ENCODE data around the gene NCEH1.
"Not testable (repeated sequence)": the region's sequence is repeated elsewhere in the genome, so short reads cannot be mapped to it uniquely, and the experiment has no call there.

Gene NCEH1

DNA sequence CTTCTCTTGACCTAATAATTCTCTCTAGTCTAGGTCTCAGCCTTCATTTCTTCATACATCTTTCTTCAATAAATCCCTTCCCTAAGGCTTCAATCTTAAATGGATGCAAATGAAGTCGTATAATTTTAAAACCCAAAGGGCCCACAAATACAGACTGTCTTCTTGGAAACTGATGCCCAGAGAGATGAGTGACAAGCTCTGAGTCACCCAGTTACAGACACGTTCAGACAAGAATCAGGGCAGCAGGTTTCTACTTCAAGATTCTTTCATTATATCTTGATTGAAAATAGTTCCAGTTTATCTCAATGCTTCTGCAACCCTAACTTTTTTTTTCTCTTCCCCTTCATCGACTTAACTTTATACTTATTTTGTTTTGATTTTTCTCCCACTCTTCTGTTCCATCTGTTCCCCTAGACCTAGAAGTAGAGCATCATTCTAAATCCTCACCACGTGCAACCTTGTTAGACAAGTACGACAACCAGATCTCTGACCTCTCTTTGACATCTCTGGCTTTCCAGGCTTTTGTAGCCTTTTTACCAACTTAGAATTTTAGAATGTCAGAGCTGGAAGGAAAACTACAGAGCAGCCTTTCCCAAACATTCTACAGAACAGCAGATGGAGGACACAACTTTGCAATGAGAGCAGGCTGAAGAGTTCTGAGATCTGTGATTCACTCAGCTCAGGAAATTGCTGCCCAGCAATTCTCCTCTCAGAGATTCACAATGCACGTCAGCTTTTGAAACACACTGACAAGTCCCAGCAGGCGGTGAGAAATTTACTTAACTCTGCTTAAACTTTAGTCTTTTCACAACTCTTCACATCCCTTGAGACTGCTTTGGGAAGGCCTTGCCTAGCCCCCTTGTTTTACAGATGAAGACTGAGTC, 25.3 kb downstream of the NCEH1 start:
- no peak for DNase-seq (ENCODE audit: low read depth, low spot score)
- H3K4me3 ChIP-seq (ENCODE audit: low read length), result no peak overlapping the region

GRCh38 chr3:172680684-172681083, 30.2 kb downstream of the NCEH1 start:
- DNase-seq (ENCODE audit: low read depth, low spot score), result no peak
- H3K4me3 ChIP-seq (ENCODE audit: low read length), result no peak overlapping the region

DNA sequence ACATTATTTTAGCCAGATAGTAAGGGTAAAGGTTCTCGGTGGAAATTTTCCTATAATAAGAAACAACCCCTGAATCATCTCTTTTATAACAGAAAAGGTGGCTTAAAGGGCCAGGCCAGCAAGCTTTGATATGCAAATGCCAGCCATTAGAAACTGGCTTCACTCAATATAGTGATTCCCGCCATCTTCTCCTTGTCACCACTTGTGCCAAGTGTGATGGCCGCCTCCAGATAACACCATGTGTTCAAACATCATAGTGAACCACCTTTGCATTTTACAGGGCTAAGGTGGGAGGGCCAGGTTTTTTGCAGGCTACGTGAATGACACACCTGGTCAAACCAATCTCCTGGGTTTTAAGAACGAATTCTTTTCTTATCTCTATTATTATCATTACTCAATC, 31.3 kb downstream of the NCEH1 start:
- no peak for DNase-seq (ENCODE audit: low read depth, low spot score)
- no peak overlapping the region for H3K4me3 ChIP-seq (ENCODE audit: low read length)

GRCh38 chr3:172678068-172678467, 32.8 kb downstream of the NCEH1 start:
- no peak overlapping the region for H3K4me3 ChIP-seq (ENCODE audit: low read length)
- DNase-seq (ENCODE audit: low read depth, low spot score), result no peak

DNA sequence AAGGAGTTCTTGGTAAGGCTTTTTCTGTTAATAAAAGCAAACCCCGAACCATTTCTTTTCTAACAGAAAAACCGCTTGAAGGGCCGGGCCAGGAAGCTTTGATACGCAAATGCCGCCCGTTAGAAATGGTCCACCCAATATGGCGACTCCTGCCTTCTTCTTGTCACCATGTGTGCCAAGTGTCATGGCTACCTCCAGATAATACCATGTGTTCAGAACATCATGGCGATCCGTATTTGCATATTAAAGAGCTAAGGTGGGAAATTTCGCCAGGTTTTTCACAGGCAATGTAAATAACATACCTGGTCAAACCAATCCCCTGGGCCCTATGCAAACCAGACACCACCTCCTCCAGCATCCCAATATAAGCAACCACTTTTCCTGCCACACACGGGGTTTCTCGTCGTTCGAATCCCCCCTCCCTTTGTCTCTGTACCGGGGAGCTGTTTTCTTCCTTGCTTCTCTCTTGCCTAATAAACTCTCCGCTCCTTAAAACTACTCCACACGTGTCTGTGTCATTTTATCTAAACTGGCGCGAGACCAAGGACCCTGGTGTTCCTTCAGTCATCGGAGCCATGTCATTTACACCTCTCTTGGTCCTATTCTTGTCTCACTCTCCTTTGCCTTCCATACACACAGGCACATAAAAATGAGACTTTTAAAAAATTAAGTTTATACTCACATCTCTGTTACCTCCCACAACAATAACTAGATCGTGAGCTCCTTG, 34.5 kb downstream of the NCEH1 start:
- no peak for DNase-seq (ENCODE audit: low read depth, low spot score)
- H3K4me3 ChIP-seq (ENCODE audit: low read length), result no peak overlapping the region

GRCh38 chr3:172675441-172676193, 35.2 kb downstream of the NCEH1 start:
- H3K4me3 ChIP-seq (ENCODE audit: low read length), result no peak overlapping the region

GRCh38 chr3:172673210-172673679, 37.6 kb downstream of the NCEH1 start:
- DNase-seq (ENCODE audit: low read depth, low spot score), result peak; percentile 48
- no peak overlapping the region for H3K4me3 ChIP-seq (ENCODE audit: low read length)

More at GRCh38 chr3:172675441-172676193, 35.2 kb downstream of the NCEH1 start:
- DNase-seq (ENCODE audit: low read depth, low spot score), result peak; percentile 62

DNA sequence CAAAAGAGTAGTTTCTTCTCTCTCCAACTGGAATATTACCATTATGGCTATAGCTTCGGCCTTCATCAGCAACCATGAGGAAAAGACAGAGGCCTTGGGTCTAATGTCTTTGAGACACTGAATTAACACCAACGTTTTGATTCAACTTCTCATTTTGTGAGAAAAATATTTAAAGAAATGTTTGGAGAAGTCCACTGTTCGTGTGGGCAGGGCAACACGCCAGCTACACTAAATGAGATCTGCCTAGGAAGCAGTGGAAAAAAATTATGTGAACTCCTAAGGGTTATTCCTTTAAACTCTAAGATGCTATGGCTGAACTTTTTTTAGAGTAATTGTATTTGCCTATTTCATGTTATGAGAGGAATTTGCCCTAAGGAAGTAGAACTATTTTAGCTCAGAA, 41.8 kb downstream of the NCEH1 start:
- no peak for DNase-seq (ENCODE audit: low read depth, low spot score)
- H3K4me3 ChIP-seq (ENCODE audit: low read length), result no peak overlapping the region

DNA sequence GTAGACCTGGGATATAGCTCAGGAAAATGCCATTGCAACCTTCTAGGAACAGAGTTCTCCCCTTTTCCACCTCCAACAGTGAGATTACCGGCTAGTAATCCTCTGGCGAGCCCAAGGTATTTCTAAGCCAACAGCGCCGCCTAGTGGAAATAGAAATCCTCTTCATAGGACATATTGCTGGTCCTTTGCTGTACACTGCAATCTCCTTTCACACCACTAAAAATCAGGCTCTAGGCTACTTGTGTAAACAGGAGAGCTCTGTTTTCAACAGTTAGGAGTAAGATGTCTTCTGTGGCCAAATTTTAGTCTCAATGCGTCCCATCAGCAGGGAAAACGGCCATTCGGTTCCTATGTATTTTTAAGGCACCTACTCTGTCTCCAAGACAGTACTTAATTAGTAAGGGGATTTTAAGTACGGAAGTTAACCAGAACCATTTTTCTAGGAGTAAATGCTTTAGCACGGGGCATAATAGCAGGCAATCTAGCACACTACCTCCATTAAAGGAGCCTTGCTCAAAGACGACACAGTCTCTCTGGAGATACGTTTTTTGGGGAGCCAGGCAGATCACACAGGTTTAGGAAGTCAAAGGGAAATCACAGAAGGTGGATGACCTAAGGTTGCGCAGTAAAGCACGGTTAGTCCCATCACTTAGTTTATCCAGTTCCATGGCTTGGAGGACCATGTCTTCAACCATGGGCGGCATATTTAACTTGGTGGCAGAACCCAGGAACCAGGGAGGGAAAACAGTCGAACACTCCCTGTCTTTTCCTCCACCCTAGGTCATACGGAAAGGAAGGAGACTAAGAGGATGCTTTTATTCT, 43.8 kb downstream of the NCEH1 start:
- no peak overlapping the region for H3K4me3 ChIP-seq (ENCODE audit: low read length)
- DNase-seq (ENCODE audit: low read depth, low spot score), result peak; percentile 83

- peak; percentile 44 for DNase-seq (ENCODE audit: low read depth, low spot score)
- H3K4me3 ChIP-seq (ENCODE audit: low read length), result no peak overlapping the region
Observed at GRCh38 chr3:172666181-172666872, 44.5 kb downstream of the NCEH1 start.

GRCh38 chr3:172665510-172665909, 45.4 kb downstream of the NCEH1 start:
- not testable (repeated sequence) for H3K4me3 ChIP-seq (ENCODE audit: low read length); DNase-seq (ENCODE audit: low read depth, low spot score)

GRCh38 chr3:172660421-172660820, 50.4 kb downstream of the NCEH1 start:
- not testable (repeated sequence) for H3K4me3 ChIP-seq (ENCODE audit: low read length); DNase-seq (ENCODE audit: low read depth, low spot score)

DNA sequence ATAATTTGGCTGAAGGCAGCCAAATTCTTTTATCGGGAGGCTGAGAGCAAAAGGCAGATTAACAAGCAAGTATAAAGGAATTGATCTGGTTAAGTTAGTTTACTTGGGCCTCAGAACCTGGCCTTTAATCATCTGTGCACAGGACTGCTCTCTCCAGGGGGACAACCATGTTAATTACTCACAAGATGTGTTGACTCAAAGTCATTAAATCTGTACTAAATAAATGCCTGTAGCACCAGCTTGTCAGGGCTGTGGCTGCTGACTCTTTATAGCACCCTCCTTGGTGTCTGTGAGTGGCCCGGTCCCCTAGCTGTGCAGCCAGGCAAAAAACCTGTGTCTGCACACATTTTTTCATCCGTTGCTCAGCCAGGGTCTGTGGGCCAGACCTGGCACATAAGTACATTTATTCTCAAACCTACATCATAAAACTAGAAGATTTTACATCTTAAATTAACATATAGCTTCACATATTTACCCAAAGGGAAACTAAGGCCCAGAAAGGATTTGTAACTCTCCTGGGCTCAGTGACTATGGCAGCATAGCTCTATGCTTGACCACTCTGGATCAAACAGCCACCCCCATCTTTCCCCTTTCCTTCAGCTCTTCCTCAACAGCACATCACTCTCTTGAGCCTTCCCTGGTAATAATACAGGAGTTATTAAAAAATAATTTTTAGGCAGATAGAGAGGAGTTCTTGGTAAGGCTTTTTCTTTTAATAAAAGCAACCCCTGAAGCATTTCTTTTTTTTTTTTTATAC, 51.4 kb downstream of the NCEH1 start:
- no peak for DNase-seq (ENCODE audit: low read depth, low spot score)
- H3K4me3 ChIP-seq (ENCODE audit: low read length), result no peak overlapping the region

DNA sequence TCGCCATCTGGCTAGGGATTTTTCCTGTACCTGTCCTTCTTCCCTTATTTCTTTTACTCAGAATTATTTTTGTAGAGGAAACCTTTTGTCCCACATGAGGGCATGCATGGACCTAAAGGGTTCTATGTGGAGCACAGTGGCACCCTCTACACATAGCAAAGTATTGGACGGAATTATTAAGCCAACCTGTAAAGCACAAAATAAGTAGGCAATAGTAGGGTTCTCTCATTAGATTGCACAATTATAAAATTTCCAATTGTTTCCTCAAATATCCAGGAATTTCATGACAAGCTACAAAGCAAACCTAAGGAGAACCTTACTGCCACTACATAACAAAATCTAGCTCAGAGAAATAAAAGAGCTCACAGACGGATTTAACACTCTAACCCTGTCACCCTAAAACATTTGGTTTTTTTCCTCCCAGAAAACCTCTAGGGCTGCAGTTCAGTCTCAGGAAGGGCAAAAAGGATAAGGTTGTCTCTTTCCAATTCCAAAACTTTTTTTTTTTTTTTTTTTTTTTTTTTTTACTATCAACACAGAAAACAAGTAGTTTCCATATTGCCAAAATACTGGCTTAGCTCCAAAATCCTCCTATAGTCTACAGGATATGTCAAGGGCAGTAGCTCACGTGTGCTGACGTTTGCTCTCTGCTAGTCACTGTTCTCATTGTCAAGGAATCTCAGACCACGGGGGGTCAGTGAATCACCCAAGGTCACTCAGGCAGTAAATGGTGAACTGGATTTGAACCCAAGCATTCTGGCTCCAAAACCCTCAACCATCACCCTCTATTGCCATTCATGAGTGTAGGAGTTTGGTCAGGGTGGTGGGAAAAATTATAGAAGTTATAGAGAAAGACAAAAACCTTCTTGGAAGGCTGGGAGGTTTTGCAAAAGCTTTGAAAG, 52.3 kb downstream of the NCEH1 start:
- no peak overlapping the region for H3K4me3 ChIP-seq (ENCODE audit: low read length)
- DNase-seq (ENCODE audit: low read depth, low spot score), result no peak

- no peak for DNase-seq (ENCODE audit: low read depth, low spot score)
- H3K4me3 ChIP-seq (ENCODE audit: low read length), result no peak overlapping the region
Observed at GRCh38 chr3:172656602-172657001, 54.3 kb downstream of the NCEH1 start.

GRCh38 chr3:172655388-172655787, 55.5 kb downstream of the NCEH1 start:
- DNase-seq (ENCODE audit: low read depth, low spot score), result no peak
- H3K4me3 ChIP-seq (ENCODE audit: low read length), result no peak overlapping the region

DNA sequence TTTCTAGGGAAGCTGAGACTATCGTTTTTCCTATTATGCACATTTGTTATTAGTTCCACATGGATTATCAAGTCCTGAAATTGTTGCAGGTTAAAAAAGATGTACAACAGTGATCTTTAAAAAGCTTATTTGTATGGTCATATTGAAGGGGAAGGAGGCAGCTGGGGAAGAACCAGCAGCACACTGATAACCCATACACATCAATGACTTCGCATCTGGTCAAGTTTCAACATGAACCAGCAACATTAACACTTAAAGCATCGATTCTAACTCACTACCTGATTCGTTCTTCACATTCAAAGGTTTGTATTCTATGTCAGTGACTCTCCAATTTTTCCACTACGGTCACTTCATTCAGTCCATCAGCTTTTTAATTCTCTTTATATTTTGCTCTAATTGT, 56.4 kb downstream of the NCEH1 start:
- DNase-seq (ENCODE audit: low read depth, low spot score), result no peak
- H3K4me3 ChIP-seq (ENCODE audit: low read length), result no peak overlapping the region
